ENCODE measurements around the gene IL26.
"Not testable (repeated sequence)": the region's sequence is repeated elsewhere in the genome, so short reads cannot be mapped to it uniquely, and the experiment has no call there.

IL26 gene

DNA sequence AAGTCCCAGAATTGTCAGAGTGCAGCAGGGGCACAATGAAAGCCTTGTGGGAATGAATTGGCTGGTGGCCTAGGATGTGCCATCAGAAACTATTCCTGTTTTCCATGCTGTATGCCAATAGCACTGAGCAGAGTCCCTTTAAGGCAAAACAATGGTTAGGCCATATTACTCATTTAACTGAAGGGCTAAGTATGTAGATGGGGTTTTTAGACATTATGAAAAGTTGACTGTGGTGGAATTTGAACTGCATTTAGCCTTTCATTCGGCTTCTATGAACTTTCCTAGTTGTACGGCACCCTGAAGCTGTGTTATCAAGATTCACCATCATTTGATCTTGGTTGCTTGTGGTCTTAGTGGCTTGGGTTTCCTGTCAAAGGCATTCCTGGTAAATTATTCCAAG lies 24.8 kb downstream of the IL26 start:
- no peak overlapping the region for H3K4me3 Mint-ChIP-seq
- H3K9me3 Mint-ChIP-seq, result no peaks in the 10 kb centered on the region
- DNase-seq (ENCODE audit: low spot score in 2 of 2) (no peak), ATAC-seq (ENCODE audit: low read depth) (no peak)
- H3K4me1 Mint-ChIP-seq, result no peaks in the 10 kb centered on the region
- no peaks in the 10 kb centered on the region for H3K27me3 Mint-ChIP-seq
- H3K36me3 Mint-ChIP-seq, result peaks cover 1% of the 10 kb centered on the region
- no peak overlapping the region for H3K27ac Mint-ChIP-seq

- no peaks in the 10 kb centered on the region for H3K4me1 Mint-ChIP-seq
- no peaks in the 10 kb centered on the region for H3K27me3 Mint-ChIP-seq
- ATAC-seq (ENCODE audit: low read depth) (no peak), DNase-seq (ENCODE audit: low spot score in 2 of 2) (no peak)
- peaks cover 1% of the 10 kb centered on the region for H3K36me3 Mint-ChIP-seq
- no peaks in the 10 kb centered on the region for H3K9me3 Mint-ChIP-seq
- no peak overlapping the region for H3K4me3 Mint-ChIP-seq
- H3K27ac Mint-ChIP-seq, result no peak overlapping the region
These were observed 26.5 kb downstream of the IL26 start for GRCh38 chr12:68199127-68199526.

- H3K36me3 Mint-ChIP-seq, result peaks cover 1% of the 10 kb centered on the region
- DNase-seq (ENCODE audit: low spot score in 2 of 2), result no peak
- H3K4me1 Mint-ChIP-seq, result no peaks in the 10 kb centered on the region
These were observed 27.0 kb downstream of the IL26 start for GRCh38 chr12:68198507-68199086.

GRCh38 chr12:68190301-68190700 lies 35.3 kb downstream of the IL26 start:
- DNase-seq (ENCODE audit: low spot score in 2 of 2) (no peak), ATAC-seq (ENCODE audit: low read depth) (no peak)
- H3K4me3 Mint-ChIP-seq, result no peak overlapping the region
- peaks cover 8% of the 10 kb centered on the region for H3K36me3 Mint-ChIP-seq
- peaks cover 16% of the 10 kb centered on the region for H3K27me3 Mint-ChIP-seq
- no peaks in the 10 kb centered on the region for H3K9me3 Mint-ChIP-seq
- H3K27ac Mint-ChIP-seq, result no peak overlapping the region
- peaks cover 8% of the 10 kb centered on the region for H3K4me1 Mint-ChIP-seq

More at GRCh38 chr12:68198507-68199086, 27.0 kb downstream of the IL26 start:
- no peaks in the 10 kb centered on the region for H3K9me3 Mint-ChIP-seq
- H3K27ac Mint-ChIP-seq, result no peak overlapping the region
- no peaks in the 10 kb centered on the region for H3K27me3 Mint-ChIP-seq
- ATAC-seq (ENCODE audit: low read depth), result no peak
- no peak overlapping the region for H3K4me3 Mint-ChIP-seq

GRCh38 chr12:68189821-68190242 lies 35.8 kb downstream of the IL26 start:
- Mint-ChIP-seq H3K27ac (no peak overlapping the region), H3K27me3 (peaks cover 16% of the 10 kb centered on the region), H3K9me3 (no peaks in the 10 kb centered on the region), H3K4me1 (peaks cover 8% of the 10 kb centered on the region), H3K4me3 (no peak overlapping the region), H3K36me3 (peaks cover 8% of the 10 kb centered on the region)
- ATAC-seq (ENCODE audit: low read depth) (no peak), DNase-seq (ENCODE audit: low spot score in 2 of 2) (no peak)

DNA sequence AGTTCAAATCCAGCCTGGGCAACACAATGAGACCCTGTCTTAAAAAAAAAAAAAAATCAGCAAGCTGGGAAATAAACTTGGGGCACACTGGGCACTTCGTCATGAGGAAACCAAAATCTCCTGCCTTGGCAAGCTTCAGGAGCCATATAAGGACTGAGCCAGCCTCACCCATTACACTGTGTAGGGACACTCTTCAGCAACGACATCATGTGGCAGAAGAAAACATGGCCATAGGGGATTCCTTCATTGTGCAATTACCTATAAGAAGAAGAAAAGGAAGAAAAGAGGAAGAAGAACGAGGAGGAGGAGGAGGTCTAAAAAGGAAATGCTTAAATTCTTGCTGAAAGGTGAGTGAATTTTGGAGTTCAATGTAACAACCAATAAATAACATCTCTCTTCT lies 40.0 kb downstream of the IL26 start:
- Mint-ChIP-seq H3K27ac (no peak overlapping the region), H3K4me3 (no peak overlapping the region)
- no peak for DNase-seq (ENCODE audit: low spot score in 2 of 2)

DNA sequence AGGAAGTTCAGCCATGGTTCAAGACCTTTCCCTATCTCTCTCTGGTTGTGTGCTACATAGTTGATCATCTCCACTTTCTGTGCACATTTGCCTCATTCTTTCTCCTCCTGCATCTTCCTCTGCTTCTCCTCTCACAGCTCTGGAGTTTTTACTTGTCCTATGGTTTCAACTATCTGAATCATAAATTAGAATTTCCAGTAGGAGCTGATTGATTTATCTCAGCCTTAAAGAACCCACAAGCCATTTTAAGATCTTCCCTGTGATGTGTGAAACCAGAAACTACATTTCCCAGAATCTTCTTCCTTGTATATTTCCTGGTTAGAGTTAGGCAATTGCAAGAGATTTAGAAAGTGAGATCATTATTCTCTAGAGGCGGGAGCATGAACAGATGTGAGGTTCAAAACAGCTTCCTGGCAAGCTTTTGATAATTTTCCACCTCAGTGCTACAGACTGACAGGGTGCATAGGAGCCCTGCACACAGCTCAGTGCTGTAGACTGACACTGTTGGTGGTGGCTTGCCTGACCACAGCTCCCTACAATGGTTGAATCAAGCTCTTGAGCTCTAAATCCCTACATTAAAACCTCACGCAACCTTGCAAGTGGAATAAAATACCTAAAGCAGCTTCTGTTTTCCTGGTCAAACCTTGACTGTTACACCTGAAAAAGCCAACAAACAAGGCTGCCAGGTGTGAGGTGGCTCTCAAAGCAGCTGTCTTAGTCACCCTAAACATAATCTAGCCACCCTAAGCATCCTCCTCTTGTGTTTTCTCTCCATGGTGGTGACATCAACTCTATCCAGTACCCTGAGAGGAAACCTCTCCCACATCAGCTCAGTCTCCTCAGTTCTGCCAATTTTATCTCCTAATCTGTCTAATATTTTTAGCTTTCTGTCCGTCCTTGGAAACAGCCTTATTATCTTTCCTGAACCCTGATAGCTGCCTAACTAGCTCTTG lies 44.5 kb downstream of the IL26 start:
- peak; percentile 85 for ATAC-seq (ENCODE audit: low read depth)
- H3K4me1 Mint-ChIP-seq, result peaks cover 16% of the 10 kb centered on the region
- H3K27ac Mint-ChIP-seq, result peak overlapping the region; percentile 16
- H3K27me3 Mint-ChIP-seq, result peaks cover 5% of the 10 kb centered on the region
- no peak for DNase-seq (ENCODE audit: low spot score in 2 of 2)
- H3K36me3 Mint-ChIP-seq, result peaks cover 12% of the 10 kb centered on the region
- no peak overlapping the region for H3K4me3 Mint-ChIP-seq
- no peaks in the 10 kb centered on the region for H3K9me3 Mint-ChIP-seq

More for the DNA sequence above, 40.0 kb downstream of the IL26 start:
- peaks cover 15% of the 10 kb centered on the region for H3K27me3 Mint-ChIP-seq
- H3K9me3 Mint-ChIP-seq, result no peaks in the 10 kb centered on the region
- peaks cover 16% of the 10 kb centered on the region for H3K4me1 Mint-ChIP-seq
- ATAC-seq (ENCODE audit: low read depth), result no peak
- peaks cover 10% of the 10 kb centered on the region for H3K36me3 Mint-ChIP-seq

DNA sequence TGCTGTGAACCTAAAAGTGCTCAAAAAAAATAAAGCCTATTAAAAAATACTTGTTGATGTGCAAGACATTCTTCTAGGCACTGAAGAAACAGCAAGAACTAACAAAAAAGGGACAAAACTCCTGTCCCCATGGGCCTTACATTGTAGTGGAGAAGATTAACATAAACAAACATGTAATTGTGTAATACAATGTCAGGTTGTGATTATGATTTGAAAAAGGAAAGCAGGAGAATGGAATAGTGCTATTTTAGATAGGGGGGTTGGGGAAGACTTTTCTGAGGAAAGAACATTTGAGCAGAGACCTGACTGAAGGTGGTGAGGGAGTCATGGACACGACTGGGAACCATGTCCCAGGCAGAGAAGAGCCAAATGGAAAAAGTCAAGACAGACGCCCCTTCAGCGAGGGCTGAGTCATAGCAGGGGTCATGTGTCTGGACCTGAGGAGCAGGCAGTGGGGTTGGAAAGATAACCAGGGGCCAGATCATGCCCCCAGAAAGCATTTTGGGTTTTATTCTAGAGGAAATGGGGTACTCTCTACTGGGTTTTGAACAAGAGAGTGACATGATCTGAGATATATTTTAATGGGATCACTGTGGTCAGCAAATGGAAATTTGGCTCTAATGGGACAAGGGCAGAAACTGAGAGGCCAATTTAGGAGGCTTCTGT lies 46.7 kb downstream of the IL26 start:
- Mint-ChIP-seq H3K27ac (no peak overlapping the region), H3K4me3 (no peak overlapping the region)

DNA sequence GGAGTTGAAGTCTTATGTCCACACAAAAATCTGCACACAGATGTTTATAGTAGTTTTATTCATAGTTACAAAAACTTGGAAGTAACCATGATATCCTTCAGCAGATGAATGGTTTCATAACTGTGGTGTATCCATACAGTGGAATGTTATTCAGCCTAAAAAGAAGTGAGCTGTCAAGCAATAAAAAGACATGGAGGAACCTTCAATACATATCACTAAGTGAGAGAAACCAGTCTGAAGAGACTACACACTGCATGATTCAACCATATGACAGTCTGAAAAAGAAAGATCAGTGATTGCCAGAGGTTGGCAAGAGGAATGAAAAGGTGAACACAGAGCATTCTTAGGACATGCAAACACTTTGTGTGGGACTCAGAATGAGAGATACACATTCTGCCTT lies 47.4 kb downstream of the IL26 start:
- Mint-ChIP-seq H3K4me1 (peaks cover 22% of the 10 kb centered on the region), H3K36me3 (peaks cover 9% of the 10 kb centered on the region), H3K9me3 (no peaks in the 10 kb centered on the region), H3K27me3 (no peaks in the 10 kb centered on the region), H3K4me3 (no peak overlapping the region), H3K27ac (no peak overlapping the region)
- no peak for DNase-seq (ENCODE audit: low spot score in 2 of 2)
- no peak for ATAC-seq (ENCODE audit: low read depth)

More for the DNA sequence above, 46.7 kb downstream of the IL26 start:
- H3K36me3 Mint-ChIP-seq, result peaks cover 9% of the 10 kb centered on the region
- DNase-seq (ENCODE audit: low spot score in 2 of 2) (no peak), ATAC-seq (ENCODE audit: low read depth) (no peak)
- H3K9me3 Mint-ChIP-seq, result no peaks in the 10 kb centered on the region
- peaks cover 22% of the 10 kb centered on the region for H3K4me1 Mint-ChIP-seq
- H3K27me3 Mint-ChIP-seq, result peaks cover under 1% of the 10 kb centered on the region

DNA sequence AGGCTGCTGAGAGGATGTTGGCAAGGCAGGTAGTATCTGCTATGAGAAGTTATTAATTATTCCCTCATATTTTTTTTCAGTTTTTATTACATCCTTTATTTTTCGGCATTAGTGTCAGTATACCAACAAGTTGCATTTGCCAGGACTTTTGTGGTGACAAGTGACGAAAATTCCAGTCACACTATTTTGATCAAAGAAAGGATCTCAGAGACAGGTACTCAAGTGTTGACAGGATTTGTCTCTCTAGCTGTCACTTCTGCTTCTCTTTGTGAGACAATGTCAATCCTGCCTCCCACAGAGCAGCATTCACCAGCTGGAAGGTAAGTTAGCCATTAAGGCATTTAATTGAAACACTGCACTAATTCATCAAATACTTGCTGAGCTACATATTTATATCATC lies 48.0 kb downstream of the IL26 start:
- DNase-seq (ENCODE audit: low spot score in 2 of 2), result no peak
- Mint-ChIP-seq H3K4me3 (no peak overlapping the region), H3K36me3 (peaks cover 9% of the 10 kb centered on the region), H3K4me1 (peaks cover 22% of the 10 kb centered on the region), H3K9me3 (no peaks in the 10 kb centered on the region), H3K27ac (peak overlapping the region; percentile 96), H3K27me3 (no peaks in the 10 kb centered on the region)
- ATAC-seq (ENCODE audit: low read depth), result no peak

DNA sequence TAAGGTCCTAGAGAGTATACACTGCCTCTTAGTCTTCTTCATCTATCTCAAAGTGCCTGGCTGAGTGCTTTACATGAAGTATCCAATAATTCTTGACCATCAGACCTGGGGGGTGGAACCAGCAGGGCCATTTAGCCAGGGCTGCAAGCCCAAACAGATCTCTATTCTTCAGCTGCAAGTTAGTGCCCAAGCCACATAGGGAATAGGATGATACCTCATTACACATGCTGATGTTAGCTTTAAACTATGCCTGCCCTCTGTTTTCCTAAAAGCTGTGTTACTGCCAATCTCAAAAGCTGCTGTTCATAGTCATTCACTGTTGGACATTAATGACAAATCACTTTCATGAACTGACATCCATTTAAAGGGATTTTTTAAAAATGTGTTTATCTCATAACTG lies 49.4 kb downstream of the IL26 start:
- no peak for DNase-seq (ENCODE audit: low spot score in 2 of 2)
- H3K4me3 Mint-ChIP-seq, result peak overlapping the region; percentile 78

DNA sequence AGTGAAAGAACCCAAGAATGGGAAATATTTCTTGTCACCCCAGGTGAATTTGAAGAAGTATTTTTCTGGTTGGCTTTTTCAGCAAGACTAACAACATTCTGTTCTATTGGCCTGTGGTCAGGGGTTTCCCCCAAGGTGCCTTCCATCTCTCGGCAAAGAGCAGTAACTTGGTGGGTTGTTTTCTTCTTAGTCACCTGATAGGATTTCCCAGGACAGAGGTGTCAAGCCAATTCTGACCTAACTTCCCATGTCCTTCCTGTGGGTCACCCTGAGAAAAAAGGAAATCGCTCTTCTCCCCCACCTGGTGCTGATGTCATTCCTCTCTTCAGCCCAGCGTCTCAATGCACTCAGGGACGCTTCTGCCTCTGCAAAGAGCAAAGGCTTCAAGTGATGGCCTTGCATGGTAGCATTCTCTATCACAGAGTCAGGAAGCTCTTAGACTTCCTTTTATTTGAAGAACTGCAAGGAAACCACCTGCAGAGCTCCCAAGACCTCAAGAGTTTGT lies 50.0 kb downstream of the IL26 start:
- Mint-ChIP-seq H3K4me1 (peaks cover 14% of the 10 kb centered on the region), H3K36me3 (peaks cover 7% of the 10 kb centered on the region), H3K27ac (peak overlapping the region; percentile 96), H3K27me3 (no peaks in the 10 kb centered on the region), H3K4me3 (peak overlapping the region; percentile 78), H3K9me3 (no peaks in the 10 kb centered on the region)
- peak; percentile 37 to 65 for DNase-seq (ENCODE audit: low spot score in 2 of 2)
- peak; percentile 84 for ATAC-seq (ENCODE audit: low read depth)

More for the DNA sequence above, 49.4 kb downstream of the IL26 start:
- Mint-ChIP-seq H3K4me1 (peaks cover 19% of the 10 kb centered on the region), H3K9me3 (no peaks in the 10 kb centered on the region), H3K27me3 (no peaks in the 10 kb centered on the region), H3K27ac (peak overlapping the region; percentile 96), H3K36me3 (peaks cover 9% of the 10 kb centered on the region)
- no peak for ATAC-seq (ENCODE audit: low read depth)

- H3K4me3 Mint-ChIP-seq, result peak overlapping the region; percentile 78
- H3K36me3 Mint-ChIP-seq; DNase-seq (ENCODE audit: low spot score in 2 of 2); H3K27me3 Mint-ChIP-seq; H3K9me3 Mint-ChIP-seq; ATAC-seq (ENCODE audit: low read depth): not testable (repeated sequence)
- H3K4me1 Mint-ChIP-seq, result peaks cover 14% of the 10 kb centered on the region
- H3K27ac Mint-ChIP-seq, result peak overlapping the region; percentile 96
These were observed 50.8 kb downstream of the IL26 start for GRCh38 chr12:68174761-68175160.

GRCh38 chr12:68173792-68174191 lies 51.8 kb downstream of the IL26 start:
- Mint-ChIP-seq H3K9me3 (no peaks in the 10 kb centered on the region), H3K36me3 (peaks cover 5% of the 10 kb centered on the region), H3K27ac (peak overlapping the region; percentile 96), H3K27me3 (no peaks in the 10 kb centered on the region), H3K4me3 (no peak overlapping the region), H3K4me1 (peaks cover 14% of the 10 kb centered on the region)
- DNase-seq (ENCODE audit: low spot score in 2 of 2) (no peak), ATAC-seq (ENCODE audit: low read depth) (no peak)
